GM12801 (cell line): ENCODE results near the gene ERVK3-1.

Source experiments
- CTCF ChIP-seq: IDR thresholded peaks from one replicate; pipeline ENCODE4 v1.5.1; 2011; ENCODE audit warnings: control low read depth; ENCODE audit not compliant: insufficient read length; ENCODE audit errors: extremely low read depth

The ERVK3-1 gene

GRCh38 chr19:58354478-58355030 is 49.4 kb downstream of the ERVK3-1 start:
- no peak for TF ChIP-seq CTCF

GRCh38 chr19:58355215-58355796 is 50.1 kb downstream of the ERVK3-1 start:
- TF ChIP-seq CTCF = no peak

DNA sequence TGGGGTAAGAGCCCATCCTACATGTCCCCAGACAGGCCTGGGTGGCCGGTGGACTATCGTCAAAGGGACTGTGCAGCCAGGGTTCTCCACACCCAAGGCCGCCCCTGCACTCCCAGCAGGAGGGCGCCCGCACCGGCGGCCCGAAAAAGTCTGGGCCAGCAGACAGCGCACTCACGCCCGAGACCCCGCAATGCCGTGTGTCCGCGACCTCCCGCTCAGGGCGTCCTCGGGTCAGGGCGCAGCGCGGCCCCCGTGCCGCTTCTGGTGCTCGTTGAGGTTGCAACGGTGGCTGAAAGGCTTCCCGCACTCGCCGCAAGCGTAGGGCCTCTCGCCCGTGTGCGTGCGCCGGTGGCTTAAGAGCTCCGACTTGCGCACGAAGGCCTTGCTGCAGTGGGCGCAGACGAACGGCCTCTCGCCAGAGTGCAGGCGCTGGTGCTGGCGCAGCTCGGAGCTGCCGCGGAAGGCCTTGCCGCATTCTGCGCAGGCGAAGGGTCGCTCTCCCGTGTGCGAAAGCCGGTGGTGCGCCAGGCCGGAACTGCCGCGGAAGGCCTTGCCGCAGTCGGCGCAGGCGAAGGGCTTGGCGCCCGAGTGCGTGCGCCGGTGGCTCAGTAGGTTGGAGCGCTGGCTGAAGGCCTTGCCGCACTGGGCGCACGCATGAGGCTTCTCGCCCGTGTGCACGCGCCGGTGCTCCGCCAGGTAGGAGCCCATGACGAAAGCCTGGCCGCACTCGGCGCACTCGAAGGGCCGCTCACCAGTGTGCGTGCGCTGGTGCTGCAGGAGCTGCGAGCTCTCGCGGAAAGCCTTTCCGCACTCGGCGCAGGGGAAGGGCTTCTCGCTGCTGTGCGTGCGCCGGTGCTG is 51.0 kb downstream of the ERVK3-1 start:
- TF ChIP-seq CTCF = no peak

- TF ChIP-seq CTCF = no peak
These were observed 51.7 kb downstream of the ERVK3-1 start for GRCh38 chr19:58356766-58357480.

- TF ChIP-seq CTCF = no peak
These were observed 52.4 kb downstream of the ERVK3-1 start for GRCh38 chr19:58357481-58358145.

GRCh38 chr19:58361900-58362271 is 56.7 kb downstream of the ERVK3-1 start:
- no peak for TF ChIP-seq CTCF
